ENCODE results near the gene FAM228B. TPM values are rescaled to one million over a fixed set of nuclear protein-coding genes. Genes with fewer than 3 reads are reported as not detected.

The FAM228B gene
- total RNA-seq, 1 donor from 2014 or later, result 21.3 TPM

GRCh38 chr2:24206714-24207113, 83.4 kb downstream of the FAM228B start:
- Mint-ChIP-seq H3K27ac (ENCODE audit: unreplicated experiment) (peak overlapping the region; percentile 94), H3K4me3 (no peak overlapping the region), H3K27me3 (ENCODE audit: low read depth) (no peaks in the 10 kb centered on the region), H3K4me1 (peaks cover 4% of the 10 kb centered on the region), H3K9me3 (no peaks in the 10 kb centered on the region), H3K36me3 (ENCODE audit: low read depth) (peaks cover 4% of the 10 kb centered on the region)
- DNase-seq (ENCODE audit: low read depth, low spot score), result no peak
- TF ChIP-seq CTCF (conservative IDR thresholded peaks at IDR 0.05), result no peak

GRCh38 chr2:24207359-24207758, 84.1 kb downstream of the FAM228B start:
- DNase-seq (ENCODE audit: low read depth, low spot score), result no peak
- H3K4me1 Mint-ChIP-seq, result peaks cover 4% of the 10 kb centered on the region
- no peak overlapping the region for H3K27ac Mint-ChIP-seq (ENCODE audit: unreplicated experiment)
- H3K36me3 Mint-ChIP-seq (ENCODE audit: low read depth), result peaks cover 4% of the 10 kb centered on the region
- no peaks in the 10 kb centered on the region for H3K27me3 Mint-ChIP-seq (ENCODE audit: low read depth)
- no peak for TF ChIP-seq CTCF (conservative IDR thresholded peaks at IDR 0.05)
- no peaks in the 10 kb centered on the region for H3K9me3 Mint-ChIP-seq
- no peak overlapping the region for H3K4me3 Mint-ChIP-seq

DNA sequence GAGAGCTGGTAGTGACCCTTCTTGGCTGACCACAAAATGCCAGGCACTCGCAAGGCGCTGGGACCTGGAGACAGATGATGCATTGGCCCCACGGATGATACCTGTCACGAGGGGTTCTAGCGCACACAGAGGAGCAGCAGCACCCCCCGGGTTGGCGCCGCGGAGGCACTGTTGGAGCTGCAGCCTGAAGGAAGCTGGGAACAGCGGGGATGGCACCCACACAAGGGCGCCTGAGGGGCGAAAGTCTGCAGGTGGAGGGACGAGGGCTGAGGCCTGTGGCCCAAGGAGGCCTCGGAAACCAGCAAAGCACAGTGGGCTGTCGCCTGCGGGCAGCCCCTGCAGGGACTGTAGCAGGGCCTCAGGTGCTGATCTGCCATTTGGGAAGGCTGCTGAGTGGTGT, 85.2 kb downstream of the FAM228B start:
- no peaks in the 10 kb centered on the region for H3K9me3 Mint-ChIP-seq
- H3K27ac Mint-ChIP-seq (ENCODE audit: unreplicated experiment), result no peak overlapping the region
- DNase-seq (ENCODE audit: low read depth, low spot score), result no peak
- no peaks in the 10 kb centered on the region for H3K27me3 Mint-ChIP-seq (ENCODE audit: low read depth)
- H3K36me3 Mint-ChIP-seq (ENCODE audit: low read depth), result peaks cover 4% of the 10 kb centered on the region
- no peak for TF ChIP-seq CTCF (conservative IDR thresholded peaks at IDR 0.05)
- H3K4me3 Mint-ChIP-seq, result no peak overlapping the region
- peaks cover 4% of the 10 kb centered on the region for H3K4me1 Mint-ChIP-seq

DNA sequence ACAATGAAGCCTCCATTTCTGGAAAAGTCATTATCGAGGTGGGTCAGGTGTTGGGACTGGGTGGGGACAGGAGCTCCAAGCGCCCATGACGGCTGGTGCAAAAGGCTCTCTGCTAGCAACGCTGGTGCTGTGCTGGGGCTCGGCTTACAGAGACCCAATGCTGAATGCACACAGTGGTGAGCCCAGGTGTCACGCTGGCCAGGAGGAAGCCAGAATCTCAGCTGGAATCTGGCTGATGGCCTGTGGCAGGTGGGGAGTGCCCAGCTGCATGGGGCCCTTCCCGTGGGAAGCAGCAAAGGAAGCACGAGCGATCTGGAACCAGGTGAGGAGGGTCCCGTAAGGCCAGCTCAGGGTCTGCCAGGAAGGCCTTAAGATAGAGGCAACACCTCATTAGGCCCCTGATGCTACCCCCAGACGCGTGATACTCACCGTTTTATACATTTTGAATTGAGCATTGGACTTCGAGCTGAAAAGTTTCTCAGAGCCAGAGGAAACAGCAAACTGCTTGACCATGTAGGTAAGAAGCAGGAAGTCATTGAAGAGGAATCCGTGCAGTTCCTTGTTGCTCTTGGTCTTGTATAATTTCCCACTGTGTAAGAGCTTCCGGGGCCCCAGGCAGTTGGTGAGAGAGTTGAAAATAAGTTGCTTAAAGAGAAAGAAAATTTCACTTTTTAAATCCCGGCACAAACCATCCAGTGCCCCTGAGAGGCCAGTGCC, 86.3 kb downstream of the FAM228B start:
- H3K27me3 Mint-ChIP-seq (ENCODE audit: low read depth), result no peaks in the 10 kb centered on the region
- peak overlapping the region; percentile 35 for H3K27ac Mint-ChIP-seq (ENCODE audit: unreplicated experiment)

DNA sequence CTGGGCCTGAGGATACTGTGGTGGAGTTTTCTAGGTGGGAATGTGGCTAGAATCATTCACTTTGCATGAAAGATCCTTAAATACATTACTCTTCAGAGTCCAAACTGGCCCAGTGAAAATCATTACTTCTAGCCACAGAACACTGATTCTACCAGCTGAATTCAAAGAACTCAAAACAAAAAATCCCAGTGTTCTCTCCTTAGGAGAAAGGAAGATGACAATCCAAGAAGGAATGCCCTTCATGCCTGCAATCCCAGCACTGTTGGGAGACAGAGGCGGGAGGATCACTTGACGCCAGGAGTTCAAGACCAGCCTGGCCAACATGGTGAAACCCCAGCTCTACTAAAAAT, 86.8 kb downstream of the FAM228B start:
- peaks cover 4% of the 10 kb centered on the region for H3K4me1 Mint-ChIP-seq
- H3K27ac Mint-ChIP-seq (ENCODE audit: unreplicated experiment), result peak overlapping the region; percentile 35
- no peaks in the 10 kb centered on the region for H3K27me3 Mint-ChIP-seq (ENCODE audit: low read depth)
- peaks cover 4% of the 10 kb centered on the region for H3K36me3 Mint-ChIP-seq (ENCODE audit: low read depth)
- no peak for DNase-seq (ENCODE audit: low read depth, low spot score)
- H3K9me3 Mint-ChIP-seq, result no peaks in the 10 kb centered on the region
- H3K4me3 Mint-ChIP-seq, result no peak overlapping the region
- TF ChIP-seq CTCF (conservative IDR thresholded peaks at IDR 0.05), result no peak

More for the DNA sequence above, 86.3 kb downstream of the FAM228B start:
- DNase-seq (ENCODE audit: low read depth, low spot score), result no peak
- TF ChIP-seq CTCF (conservative IDR thresholded peaks at IDR 0.05), result no peak
- H3K36me3 Mint-ChIP-seq (ENCODE audit: low read depth), result peaks cover 4% of the 10 kb centered on the region
- peaks cover 4% of the 10 kb centered on the region for H3K4me1 Mint-ChIP-seq
- H3K9me3 Mint-ChIP-seq, result no peaks in the 10 kb centered on the region
- H3K4me3 Mint-ChIP-seq, result no peak overlapping the region

All from neural crest cell (in vitro differentiated cells).